Measurements from ENCODE around the gene GALC. TPM values are rescaled to one million over a fixed set of nuclear protein-coding genes. Genes with fewer than 3 reads are reported as not detected.

GALC gene
- total RNA-seq, 1 donor from 2014 or later = 13.4 TPM

DNA sequence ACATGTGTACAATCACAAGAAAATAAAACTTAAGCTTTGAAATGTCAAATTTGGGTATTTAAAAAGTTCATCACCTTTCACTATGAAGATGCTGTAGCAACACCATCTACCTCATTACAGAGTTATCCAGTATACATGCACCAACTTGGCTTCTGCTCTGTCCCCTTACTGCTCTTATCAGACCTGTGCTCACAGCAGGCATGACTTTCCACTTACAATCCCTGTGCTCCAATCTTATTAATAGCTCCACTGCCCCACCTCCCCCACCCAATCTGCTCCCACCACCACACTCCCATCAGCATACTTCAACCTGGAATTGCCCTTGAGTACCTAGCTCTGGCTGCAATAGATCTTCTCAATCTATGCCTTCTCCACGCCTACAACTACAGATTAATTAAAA, 13.3 kb downstream of the GALC start:
- H3K27me3 Mint-ChIP-seq (ENCODE audit: low read depth) = no peaks in the 10 kb centered on the region
- no peak for DNase-seq (ENCODE audit: low spot score)
- H3K4me3 Mint-ChIP-seq (ENCODE audit: low read depth) = no peak overlapping the region
- H3K4me1 Mint-ChIP-seq (ENCODE audit: low read depth) = peaks cover 3% of the 10 kb centered on the region
- peaks cover 50% of the 10 kb centered on the region for H3K36me3 Mint-ChIP-seq (ENCODE audit: low read depth)
- intact Hi-C loops (cut with micrococcal nuclease) = no loop called here
- no peak overlapping the region for H3K27ac Mint-ChIP-seq
- H3K9me3 Mint-ChIP-seq = no peaks in the 10 kb centered on the region

DNA sequence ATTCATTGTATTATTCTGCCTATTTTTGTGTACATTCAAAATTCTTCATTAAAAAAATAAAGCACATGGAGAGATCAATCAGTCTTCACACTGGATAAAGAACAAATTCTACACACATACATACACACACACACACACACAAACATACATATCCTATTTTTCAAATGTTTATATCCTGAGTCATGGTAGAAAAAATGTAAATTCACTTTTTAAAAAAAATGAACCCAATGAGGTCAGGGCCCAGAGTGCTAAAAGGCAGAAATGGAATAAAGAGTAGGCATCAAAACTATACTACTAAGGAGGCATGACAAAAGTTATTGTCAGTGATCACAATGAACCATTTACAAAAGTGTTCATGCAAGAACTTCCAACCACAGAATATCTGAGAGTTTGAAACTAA, 17.3 kb downstream of the GALC start:
- Mint-ChIP-seq H3K36me3 (ENCODE audit: low read depth) (peaks cover 34% of the 10 kb centered on the region), H3K27me3 (ENCODE audit: low read depth) (no peaks in the 10 kb centered on the region)
- no peak for DNase-seq (ENCODE audit: low spot score)

DNA sequence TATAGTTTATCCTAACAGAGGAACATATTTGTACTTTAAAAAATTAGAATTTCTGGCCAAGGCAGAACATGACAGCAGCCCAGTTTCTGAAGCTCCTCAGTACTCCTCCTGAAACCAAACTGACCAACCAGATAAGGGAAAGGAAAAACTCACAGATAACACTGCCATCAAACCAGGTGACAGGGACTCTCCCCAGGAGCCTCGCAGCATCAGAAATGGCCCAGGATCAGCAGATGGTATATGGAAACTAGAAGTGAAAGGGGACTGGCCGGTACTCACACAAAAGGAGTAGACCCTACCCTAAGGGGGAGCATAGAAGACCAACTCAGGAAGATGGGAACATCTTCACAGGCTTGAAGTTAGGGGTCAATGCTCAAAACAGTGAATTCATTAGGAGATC, 22.0 kb downstream of the GALC start:
- Mint-ChIP-seq H3K36me3 (ENCODE audit: low read depth) (peaks cover 31% of the 10 kb centered on the region), H3K9me3 (no peaks in the 10 kb centered on the region), H3K27ac (no peak overlapping the region), H3K27me3 (ENCODE audit: low read depth) (no peaks in the 10 kb centered on the region), H3K4me1 (ENCODE audit: low read depth) (peaks cover 8% of the 10 kb centered on the region), H3K4me3 (ENCODE audit: low read depth) (no peak overlapping the region)
- no peak for DNase-seq (ENCODE audit: low spot score)
- intact Hi-C loops (cut with micrococcal nuclease) = no loop called here

More for the DNA sequence above, 17.3 kb downstream of the GALC start:
- Mint-ChIP-seq H3K4me1 (ENCODE audit: low read depth) (peaks cover 8% of the 10 kb centered on the region), H3K27ac (no peak overlapping the region), H3K4me3 (ENCODE audit: low read depth) (no peak overlapping the region), H3K9me3 (no peaks in the 10 kb centered on the region)
- intact Hi-C loops (cut with micrococcal nuclease) = no loop called here

DNA sequence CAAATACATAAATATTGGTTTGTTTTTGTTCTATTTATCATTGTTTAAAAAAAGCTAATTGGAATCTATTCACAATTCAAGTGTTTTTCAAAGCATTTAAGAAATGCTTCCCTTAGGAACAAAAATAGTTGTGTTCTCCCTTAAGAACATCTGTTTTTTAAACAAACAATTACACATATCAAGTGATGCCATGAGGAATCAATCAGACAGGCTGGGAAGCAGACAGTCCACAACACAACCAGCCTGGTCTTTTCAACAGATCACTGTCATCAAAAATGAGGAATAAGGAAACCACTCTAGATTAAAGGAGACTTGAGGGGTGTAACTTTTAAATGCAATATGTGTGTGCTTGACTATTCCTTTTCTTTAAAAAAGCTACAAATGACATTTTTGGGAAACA, 25.5 kb downstream of the GALC start:
- Mint-ChIP-seq H3K9me3 (no peaks in the 10 kb centered on the region), H3K4me3 (ENCODE audit: low read depth) (no peak overlapping the region), H3K4me1 (ENCODE audit: low read depth) (peaks cover 5% of the 10 kb centered on the region), H3K27ac (no peak overlapping the region), H3K36me3 (ENCODE audit: low read depth) (peaks cover 40% of the 10 kb centered on the region), H3K27me3 (ENCODE audit: low read depth) (no peaks in the 10 kb centered on the region)
- intact Hi-C loops (cut with micrococcal nuclease) = no loop called here
- DNase-seq (ENCODE audit: low spot score) = no peak

DNA sequence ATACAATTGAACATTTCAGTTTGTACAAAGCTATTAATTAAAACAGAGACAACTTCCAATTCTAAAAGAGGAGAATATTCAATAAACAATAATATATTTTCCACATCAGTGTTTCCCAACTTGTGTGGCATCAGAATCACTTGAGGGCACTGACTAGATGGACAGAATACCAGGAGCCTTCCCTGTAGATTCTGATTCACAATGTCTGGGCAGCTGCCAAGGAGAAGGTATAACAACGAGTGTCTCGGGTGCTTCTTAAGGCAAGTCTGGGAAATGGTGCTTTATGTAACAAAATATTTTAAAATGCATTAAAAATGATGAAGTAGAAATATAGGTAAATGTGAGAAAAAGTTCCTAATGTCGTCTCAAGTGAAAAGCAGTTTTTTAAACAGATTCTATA, 26.2 kb downstream of the GALC start:
- H3K4me3 Mint-ChIP-seq (ENCODE audit: low read depth) = no peak overlapping the region
- no peaks in the 10 kb centered on the region for H3K9me3 Mint-ChIP-seq
- no peak overlapping the region for H3K27ac Mint-ChIP-seq
- H3K4me1 Mint-ChIP-seq (ENCODE audit: low read depth) = peaks cover 5% of the 10 kb centered on the region
- no peak for DNase-seq (ENCODE audit: low spot score)
- intact Hi-C loops (cut with micrococcal nuclease) = no loop called here
- H3K36me3 Mint-ChIP-seq (ENCODE audit: low read depth) = peaks cover 47% of the 10 kb centered on the region
- no peaks in the 10 kb centered on the region for H3K27me3 Mint-ChIP-seq (ENCODE audit: low read depth)

DNA sequence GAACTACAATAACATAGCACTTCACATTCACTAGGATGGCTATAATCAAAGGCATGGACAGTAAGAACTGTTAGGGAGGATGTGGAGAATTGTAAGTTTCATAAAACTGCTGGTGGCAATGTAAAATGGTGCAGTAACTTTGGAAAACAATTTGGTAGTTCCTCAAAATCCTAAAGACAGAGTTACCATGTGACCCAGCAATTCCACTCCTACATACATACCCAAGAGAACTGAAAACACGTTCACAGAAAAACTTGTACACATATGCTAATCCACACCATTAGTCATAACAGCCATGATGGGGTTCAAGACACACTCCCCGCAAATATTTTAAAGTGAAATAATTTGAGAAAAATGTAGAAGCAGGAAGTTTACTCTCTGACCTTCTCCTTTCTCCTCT, 31.7 kb downstream of the GALC start:
- DNase-seq (ENCODE audit: low spot score) = no peak
- H3K4me1 Mint-ChIP-seq (ENCODE audit: low read depth) = peaks cover 9% of the 10 kb centered on the region
- no peak overlapping the region for H3K27ac Mint-ChIP-seq
- H3K4me3 Mint-ChIP-seq (ENCODE audit: low read depth) = no peak overlapping the region
- H3K27me3 Mint-ChIP-seq (ENCODE audit: low read depth) = no peaks in the 10 kb centered on the region
- H3K9me3 Mint-ChIP-seq = peaks cover 9% of the 10 kb centered on the region
- H3K36me3 Mint-ChIP-seq (ENCODE audit: low read depth) = peaks cover 68% of the 10 kb centered on the region
- intact Hi-C loops (cut with micrococcal nuclease) = no loop called here

DNA sequence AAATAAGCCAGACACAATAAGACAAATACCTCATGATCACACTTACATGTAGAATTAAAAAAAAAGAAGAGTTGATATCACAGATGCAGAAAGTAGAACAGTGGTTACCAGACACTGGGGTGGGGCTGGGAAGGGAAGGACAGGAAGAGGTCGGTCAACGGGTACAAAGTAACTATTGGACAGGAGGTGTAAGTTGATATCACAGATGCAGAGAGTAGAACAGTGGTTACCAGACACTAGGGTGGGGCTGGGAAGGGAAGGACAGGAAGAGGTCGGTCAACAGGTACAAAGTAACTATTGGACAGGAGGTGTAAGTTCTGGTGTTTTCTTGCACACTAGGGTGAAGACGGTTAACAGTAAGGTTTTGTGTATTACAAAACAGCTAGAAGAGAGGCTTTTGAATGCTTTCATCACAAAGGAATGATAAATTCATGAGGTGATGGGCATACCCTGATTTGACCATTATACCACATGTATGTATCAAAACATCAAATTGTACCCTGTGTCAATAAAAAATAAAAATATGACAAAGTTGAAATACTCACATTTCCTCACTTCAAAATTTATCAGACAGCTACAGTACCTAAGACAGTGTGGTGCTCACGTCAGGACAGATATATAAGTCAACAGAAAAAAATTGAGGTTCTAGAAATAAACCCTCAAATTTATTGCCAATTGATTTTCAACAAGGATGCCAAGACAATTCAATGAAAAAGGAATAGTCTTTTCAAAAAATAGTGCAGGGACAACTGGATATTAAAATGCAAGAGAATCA, 32.8 kb downstream of the GALC start:
- DNase-seq (ENCODE audit: low spot score) = no peak
- Mint-ChIP-seq H3K9me3 (peaks cover 9% of the 10 kb centered on the region), H3K36me3 (ENCODE audit: low read depth) (peaks cover 69% of the 10 kb centered on the region), H3K27me3 (ENCODE audit: low read depth) (no peaks in the 10 kb centered on the region), H3K4me1 (ENCODE audit: low read depth) (peaks cover 14% of the 10 kb centered on the region), H3K27ac (no peak overlapping the region), H3K4me3 (ENCODE audit: low read depth) (no peak overlapping the region)
- intact Hi-C loops (cut with micrococcal nuclease) = no loop called here

DNA sequence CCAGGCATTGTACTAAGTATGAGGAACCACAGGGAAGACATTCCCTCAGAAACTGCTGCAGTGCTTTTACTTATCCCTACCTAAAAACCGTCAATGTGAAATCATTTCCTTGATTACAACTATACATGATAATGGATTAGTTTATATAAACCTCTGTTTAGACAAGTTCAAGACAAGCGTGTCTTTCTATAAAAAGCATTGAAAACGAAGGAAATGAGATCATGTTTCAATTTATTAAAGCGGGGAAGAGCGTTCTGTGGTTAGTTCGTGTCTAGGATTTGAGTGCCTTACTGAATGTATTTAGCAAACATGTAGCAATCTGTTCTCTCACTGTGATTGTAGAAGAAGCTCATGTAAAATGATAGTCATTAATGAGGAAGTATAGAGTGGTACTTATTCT, 37.5 kb downstream of the GALC start:
- H3K9me3 Mint-ChIP-seq = peaks cover 9% of the 10 kb centered on the region
- no peak for DNase-seq (ENCODE audit: low spot score)
- peaks cover 38% of the 10 kb centered on the region for H3K4me1 Mint-ChIP-seq (ENCODE audit: low read depth)
- H3K27ac Mint-ChIP-seq = no peak overlapping the region
- no peaks in the 10 kb centered on the region for H3K27me3 Mint-ChIP-seq (ENCODE audit: low read depth)
- intact Hi-C loops (cut with micrococcal nuclease) = no loop called here
- no peak overlapping the region for H3K4me3 Mint-ChIP-seq (ENCODE audit: low read depth)
- H3K36me3 Mint-ChIP-seq (ENCODE audit: low read depth) = peaks cover 40% of the 10 kb centered on the region

DNA sequence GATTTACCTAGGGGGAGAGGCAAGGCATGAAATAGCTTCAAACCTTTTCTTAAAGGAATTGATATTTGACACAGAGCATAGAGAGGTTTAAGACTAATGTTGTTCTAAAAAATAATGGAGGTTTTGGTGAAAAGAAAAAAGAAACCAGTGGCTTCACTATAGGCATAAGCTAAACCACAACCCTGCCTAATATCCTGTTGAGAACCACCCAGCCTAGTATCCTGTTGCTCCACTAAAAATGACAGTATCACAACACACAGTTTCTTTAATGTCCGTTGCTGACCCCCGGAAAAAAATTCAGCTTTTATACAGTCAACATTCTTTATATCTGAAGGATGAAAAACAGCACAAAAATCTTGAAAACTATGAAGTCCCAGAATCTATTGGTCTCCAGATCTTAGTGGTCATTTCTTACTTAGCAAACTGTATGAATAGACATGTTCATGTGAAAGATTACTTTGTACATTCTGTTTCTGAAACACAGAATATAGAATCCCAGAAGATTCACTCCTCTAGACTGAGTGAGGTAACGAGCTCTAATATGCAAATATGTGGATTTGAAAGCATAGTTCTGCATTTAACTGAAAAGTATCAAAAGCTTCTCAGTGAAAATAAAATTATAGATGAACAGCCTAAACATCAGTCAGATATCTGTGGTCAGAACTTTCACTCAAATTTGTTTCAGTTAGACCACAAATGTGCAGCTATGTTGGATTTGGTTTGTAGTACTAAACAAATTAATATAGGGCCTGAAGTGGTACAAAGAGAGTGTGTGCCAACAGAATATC, 40.5 kb downstream of the GALC start:
- peak overlapping the region; percentile 35 for H3K4me3 Mint-ChIP-seq (ENCODE audit: low read depth)
- peaks cover 32% of the 10 kb centered on the region for H3K4me1 Mint-ChIP-seq (ENCODE audit: low read depth)
- no peak for DNase-seq (ENCODE audit: low spot score)
- peak overlapping the region; percentile 28 for H3K27ac Mint-ChIP-seq
- no peaks in the 10 kb centered on the region for H3K27me3 Mint-ChIP-seq (ENCODE audit: low read depth)
- H3K36me3 Mint-ChIP-seq (ENCODE audit: low read depth) = peaks cover 27% of the 10 kb centered on the region
- no peaks in the 10 kb centered on the region for H3K9me3 Mint-ChIP-seq
- intact Hi-C loops (cut with micrococcal nuclease) = loop anchor here (5.0 kb wide), 1 partner anchor 40 kb away; the partner anchor contains the start of gene GALC

DNA sequence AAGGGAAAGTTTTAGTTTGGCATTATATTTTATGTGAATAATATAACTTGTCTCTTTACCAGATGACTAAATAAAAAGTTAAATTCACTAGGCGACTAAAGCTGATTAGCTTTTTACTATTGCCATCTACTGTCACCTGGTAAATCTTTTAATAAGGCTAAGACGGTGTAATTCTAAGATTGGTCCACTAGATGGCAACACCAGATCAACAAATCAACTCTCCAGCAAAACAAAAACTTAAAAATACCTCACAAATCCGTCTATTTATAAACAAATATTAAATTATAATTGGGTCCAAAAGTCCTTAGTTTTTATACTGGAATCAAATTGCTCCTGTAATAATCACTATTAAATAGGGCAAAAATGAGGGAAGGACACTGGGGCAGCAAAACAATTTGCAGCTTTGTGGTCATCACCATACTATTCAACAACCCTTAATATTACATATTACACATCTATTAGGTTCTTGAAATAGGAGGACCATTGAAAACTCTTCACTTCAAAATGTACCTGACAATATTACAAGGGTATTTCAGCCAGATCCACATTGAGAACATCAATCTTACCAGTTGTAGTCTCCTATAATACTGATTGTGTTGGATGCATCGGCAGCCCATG, 47.9 kb downstream of the GALC start:
- Mint-ChIP-seq H3K4me1 (ENCODE audit: low read depth) (peaks cover 4% of the 10 kb centered on the region), H3K27me3 (ENCODE audit: low read depth) (no peaks in the 10 kb centered on the region), H3K27ac (no peak overlapping the region), H3K4me3 (ENCODE audit: low read depth) (no peak overlapping the region), H3K9me3 (no peaks in the 10 kb centered on the region), H3K36me3 (ENCODE audit: low read depth) (peaks cover 23% of the 10 kb centered on the region)
- intact Hi-C loops (cut with micrococcal nuclease) = loop anchor here (1.0 to 5.0 kb wide), 2 partner anchors 67 to 223 kb away; no protein-coding TSS in a partner anchor
- no peak for DNase-seq (ENCODE audit: low spot score)

DNA sequence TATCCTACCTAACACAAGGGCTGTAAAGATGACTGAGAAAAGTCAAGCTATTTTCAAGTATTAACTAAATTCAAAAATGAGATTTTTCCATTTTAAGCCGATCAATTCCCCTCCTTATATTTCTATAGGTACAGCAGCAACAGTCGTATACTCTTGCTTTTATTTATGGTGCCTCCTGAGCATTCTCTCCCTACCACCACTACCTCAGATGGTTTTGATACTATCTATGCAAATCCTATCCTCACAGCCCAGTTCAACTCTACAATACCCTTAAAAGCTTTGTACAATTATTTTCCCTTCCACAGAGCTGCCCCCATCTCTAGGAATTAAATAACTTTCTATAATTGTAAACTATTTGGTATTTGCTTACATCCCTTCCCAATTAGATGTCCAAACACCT, 52.1 kb downstream of the GALC start:
- Mint-ChIP-seq H3K36me3 (ENCODE audit: low read depth) (peaks cover 19% of the 10 kb centered on the region), H3K4me1 (ENCODE audit: low read depth) (no peaks in the 10 kb centered on the region), H3K27me3 (ENCODE audit: low read depth) (no peaks in the 10 kb centered on the region), H3K27ac (no peak overlapping the region), H3K4me3 (ENCODE audit: low read depth) (no peak overlapping the region), H3K9me3 (no peaks in the 10 kb centered on the region)
- no peak for DNase-seq (ENCODE audit: low spot score)
- intact Hi-C loops (cut with micrococcal nuclease) = no loop called here

DNA sequence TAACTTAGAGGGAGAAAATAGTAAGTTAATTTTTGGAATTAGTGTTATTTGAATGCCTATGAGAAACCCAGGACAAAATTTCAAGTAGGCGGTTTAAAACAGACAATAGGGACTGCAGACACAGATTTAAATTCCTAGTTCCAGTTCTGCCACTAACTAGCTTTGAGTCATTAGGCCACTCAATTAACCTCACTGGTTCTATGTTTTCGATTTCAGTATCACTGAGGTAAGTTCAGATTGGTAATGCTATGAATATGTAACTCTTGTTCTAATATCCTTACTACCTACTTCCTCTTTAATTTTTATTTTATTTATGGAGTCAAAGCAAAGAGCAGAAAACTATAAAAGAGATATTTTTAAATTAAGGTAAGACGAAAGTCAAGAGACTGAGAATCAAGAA, 52.6 kb downstream of the GALC start:
- Mint-ChIP-seq H3K27ac (no peak overlapping the region), H3K27me3 (ENCODE audit: low read depth) (no peaks in the 10 kb centered on the region), H3K36me3 (ENCODE audit: low read depth) (peaks cover 19% of the 10 kb centered on the region), H3K9me3 (no peaks in the 10 kb centered on the region), H3K4me1 (ENCODE audit: low read depth) (no peaks in the 10 kb centered on the region), H3K4me3 (ENCODE audit: low read depth) (no peak overlapping the region)
- DNase-seq (ENCODE audit: low spot score) = no peak
- intact Hi-C loops (cut with micrococcal nuclease) = no loop called here

DNA sequence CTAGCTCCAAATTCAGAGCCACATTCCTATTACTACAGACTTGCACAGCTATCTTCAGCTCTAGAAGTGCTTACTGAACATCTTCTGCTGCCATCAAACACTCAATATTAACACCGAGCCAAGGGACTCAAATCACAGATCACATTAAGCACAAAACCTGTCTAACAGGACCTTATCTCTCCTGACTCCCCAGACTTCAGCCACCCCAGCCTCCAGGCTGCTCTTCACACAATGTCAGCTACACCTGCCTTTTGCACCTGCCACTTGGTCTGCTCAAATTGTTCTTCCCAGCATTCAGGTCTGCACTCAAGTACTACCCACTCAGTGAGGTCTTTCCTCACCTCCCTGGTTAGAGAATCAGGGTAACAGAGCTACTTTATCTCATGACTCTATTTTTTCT, 57.1 kb downstream of the GALC start:
- DNase-seq (ENCODE audit: low spot score) = no peak
- intact Hi-C loops (cut with micrococcal nuclease) = no loop called here
- Mint-ChIP-seq H3K4me3 (ENCODE audit: low read depth) (no peak overlapping the region), H3K27me3 (ENCODE audit: low read depth) (no peaks in the 10 kb centered on the region), H3K9me3 (no peaks in the 10 kb centered on the region), H3K4me1 (ENCODE audit: low read depth) (no peaks in the 10 kb centered on the region), H3K36me3 (ENCODE audit: low read depth) (peaks cover 30% of the 10 kb centered on the region), H3K27ac (no peak overlapping the region)
